ENCODE results near the gene TP53BP2.

- TF ChIP-seq REST (IDR thresholded peaks at IDR 0.05; ENCODE audit: insufficient replicate concordance, low read depth), result no peak
- no peak for TF ChIP-seq POLR2AphosphoS5 (IDR thresholded peaks at IDR 0.05; ENCODE audit: low read depth)
These were observed 52.0 kb downstream of the TP53BP2 start for GRCh38 chr1:223793716-223794115.
